WTC11 (cell line): ENCODE results near the gene EBP.

ENCODE experiments used
- AFF4 ChIP-seq: sonication (generic); formaldehyde crosslinking; IDR thresholded peaks from 2 replicates; pipeline ENCODE4 v1.8.1; 2023; ENCODE audit warnings: mild to moderate bottlenecking, missing genetic modification reagents, borderline replicate concordance
- CREB1 ChIP-seq: sonication (generic); formaldehyde crosslinking; IDR thresholded peaks from 2 replicates; pipeline ENCODE4 v1.8.0; 2023; ENCODE audit warnings: mild to moderate bottlenecking, missing genetic modification reagents
- CTCF ChIP-seq: fragments of 200-600 bp; IDR thresholded peaks from 2 replicates; pipeline ENCODE4 v1.8.0; 2022; ENCODE audit warnings: antibody characterized with exemption
- FOXJ3 ChIP-seq: sonication (generic); formaldehyde crosslinking; IDR thresholded peaks from 2 replicates; pipeline ENCODE4 v1.9.0; 2021; ENCODE audit warnings: missing genetic modification reagents, mild to moderate bottlenecking, borderline replicate concordance
- HMGA2 ChIP-seq: fragments of 250-450 bp; sonication (Bioruptor Pico); IDR thresholded peaks from 2 replicates; pipeline ENCODE4 v1.4.0; 2021; ENCODE audit warnings: mild to moderate bottlenecking, moderate library complexity
- HMGXB4 ChIP-seq: sonication (generic); formaldehyde crosslinking; IDR thresholded peaks from 2 replicates; pipeline ENCODE4 v1.8.1; 2023; ENCODE audit warnings: mild to moderate bottlenecking, moderate library complexity, missing genetic modification reagents
- KAT7 ChIP-seq: sonication (generic); formaldehyde crosslinking; IDR thresholded peaks from 2 replicates; pipeline ENCODE4 v1.8.1; 2023; ENCODE audit warnings: missing genetic modification reagents, mild to moderate bottlenecking, borderline replicate concordance
- SP1 ChIP-seq: sonication (generic); formaldehyde crosslinking; conservative IDR thresholded peaks from 2 replicates; pipeline ENCODE4 v1.8.1; 2022; ENCODE audit warnings: missing genetic modification reagents
- STAT6 ChIP-seq: sonication (generic); formaldehyde crosslinking; conservative IDR thresholded peaks from 2 replicates; pipeline ENCODE4 v1.8.1; 2023; ENCODE audit warnings: mild to moderate bottlenecking, low read depth, missing genetic modification reagents, moderate library complexity
- ZNF121 ChIP-seq: sonication (generic); formaldehyde crosslinking; IDR thresholded peaks from 2 replicates; pipeline ENCODE4 v1.8.0; 2023; ENCODE audit warnings: missing genetic modification reagents
- ZNF263 ChIP-seq: sonication (generic); formaldehyde crosslinking; IDR thresholded peaks from 2 replicates; pipeline ENCODE4 v1.8.1; 2022; ENCODE audit warnings: low read depth, mild to moderate bottlenecking, moderate library complexity, missing genetic modification reagents
- ZNF281 ChIP-seq: sonication (generic); formaldehyde crosslinking; IDR thresholded peaks from 2 replicates; pipeline ENCODE4 v1.8.0; 2023; ENCODE audit warnings: mild to moderate bottlenecking, missing genetic modification reagents
- ZNF512 ChIP-seq: sonication (generic); formaldehyde crosslinking; IDR thresholded peaks from 2 replicates; pipeline ENCODE4 v1.8.1; 2022; ENCODE audit warnings: missing genetic modification reagents, borderline replicate concordance

- TF ChIP-seq CTCF (no peak), AFF4 (CRISPR knock-in tag) (no peak), ZNF121 (no peak), ZNF263 (CRISPR knock-in tag) (no peak), CREB1 (CRISPR knock-in tag) (no peak), HMGA2 (CRISPR knock-in tag) (no peak), ZNF512 (CRISPR knock-in tag) (no peak), STAT6 (CRISPR knock-in tag) (no peak), ZNF281 (CRISPR knock-in tag) (no peak), HMGXB4 (no peak), FOXJ3 (CRISPR knock-in tag) (no peak), KAT7 (CRISPR knock-in tag) (no peak), SP1 (CRISPR knock-in tag) (no peak)
These were observed 29.2 kb upstream of the EBP start for GRCh38 chrX:48492293-48492910.
